HEK293 (cell line): ENCODE results near the gene CNTRL.

ENCODE experiments used
- CTCF ChIA-PET: fragments of 350-600 bp; formaldehyde crosslinking; extraction: SDS; loops from one replicate; lab custom pipeline; 2021; ENCODE audit warnings: antibody characterized with exemption; lab: Yijun Ruan, JAX
- POLR2A ChIA-PET: fragments of 300-600 bp; formaldehyde crosslinking; extraction: SDS; loops from one replicate; lab custom pipeline; 2020; ENCODE audit warnings: antibody characterized with exemption, inconsistent platforms; lab: Yijun Ruan, JAX
- H3K27ac ChIP-seq: fragments of 200-500 bp; sonication (Bioruptor generic); 2 replicates; pipeline ENCODE4 v1.5.1; 2014; ENCODE audit warnings: low read depth, low read length, control low read depth, inconsistent platforms; ENCODE audit errors: extremely low read depth
- H3K36me3 ChIP-seq, 2 experiments: fragments of 200-500 bp in 1 of 2; sonication (Bioruptor generic) in 1 of 2; 1 replicate in 1 of 2; 2 replicates in 1 of 2; pipeline ENCODE4 v1.5.1; 2014 to 2017; ENCODE audit warnings: inconsistent platforms in 2 of 2, low read length in 2 of 2; ENCODE audit not compliant: control insufficient read depth in 2 of 2, insufficient read depth in 1 of 2
- H3K4me1 ChIP-seq: fragments of 200-500 bp; sonication (Bioruptor generic); 2 replicates; pipeline ENCODE4 v1.5.1; 2014; ENCODE audit warnings: mild to moderate bottlenecking, low read length, inconsistent platforms; ENCODE audit not compliant: control insufficient read depth, insufficient read depth
- H3K4me3 ChIP-seq: 2 replicates; pipeline ENCODE4 v1.5.1; 2011; ENCODE audit warnings: low read depth, mild to moderate bottlenecking, control low read depth, low read length, moderate library complexity
- H3K9me3 ChIP-seq: fragments of 200-500 bp; sonication (Bioruptor generic); 2 replicates; pipeline ENCODE4 v1.5.1; 2014; ENCODE audit warnings: low read depth, low read length, inconsistent platforms; ENCODE audit not compliant: control insufficient read depth, insufficient read depth
- EGR2 ChIP-seq: fragments of 450-650 bp; formaldehyde crosslinking; IDR thresholded peaks from 2 replicates; pipeline ENCODE4 v1.5.1; 2016; ENCODE audit warnings: low read depth, missing biosample characterization, missing genetic modification characterization
- FEZF1 ChIP-seq: fragments of 450-650 bp; formaldehyde crosslinking; IDR thresholded peaks from 2 replicates; pipeline ENCODE4 v1.5.1; 2016; ENCODE audit warnings: missing biosample characterization, missing genetic modification characterization
- GLIS1 ChIP-seq: fragments of 450-650 bp; formaldehyde crosslinking; IDR thresholded peaks from 2 replicates; pipeline ENCODE4 v1.5.1; 2016; ENCODE audit warnings: missing biosample characterization, missing genetic modification characterization
- KLF16 ChIP-seq: fragments of 450-650 bp; formaldehyde crosslinking; IDR thresholded peaks from 2 replicates; pipeline ENCODE4 v1.5.1; 2017; ENCODE audit warnings: missing biosample characterization, missing genetic modification characterization
- OVOL3 ChIP-seq: fragments of 450-650 bp; formaldehyde crosslinking; IDR thresholded peaks from 2 replicates; pipeline ENCODE4 v1.5.1; 2016; ENCODE audit warnings: missing biosample characterization, missing genetic modification characterization
- YY1 ChIP-seq: fragments of 450-650 bp; formaldehyde crosslinking; IDR thresholded peaks from 2 replicates; pipeline ENCODE4 v1.5.1; 2018; ENCODE audit warnings: missing biosample characterization, missing genetic modification characterization
- ZBTB20 ChIP-seq: fragments of 450-650 bp; formaldehyde crosslinking; IDR thresholded peaks from 2 replicates; pipeline ENCODE4 v1.5.1; 2016; ENCODE audit warnings: missing biosample characterization, missing genetic modification characterization
- ZFHX2 ChIP-seq: fragments of 450-650 bp; formaldehyde crosslinking; conservative IDR thresholded peaks from 2 replicates; pipeline ENCODE4 v1.5.1; 2016; ENCODE audit warnings: missing biosample characterization, missing genetic modification characterization
- ZNF114 ChIP-seq: fragments of 450-650 bp; formaldehyde crosslinking; IDR thresholded peaks from 2 replicates; pipeline ENCODE4 v1.5.0; 2017; ENCODE audit warnings: missing biosample characterization, missing genetic modification characterization
- ZNF157 ChIP-seq: fragments of 450-650 bp; formaldehyde crosslinking; IDR thresholded peaks from 2 replicates; pipeline ENCODE4 v1.5.1; 2016; ENCODE audit warnings: missing biosample characterization, missing genetic modification characterization
- ZNF175 ChIP-seq: fragments of 450-650 bp; formaldehyde crosslinking; IDR thresholded peaks from 2 replicates; pipeline ENCODE4 v1.5.1; 2016; ENCODE audit warnings: missing biosample characterization, missing genetic modification characterization
- ZNF223 ChIP-seq: fragments of 450-650 bp; formaldehyde crosslinking; IDR thresholded peaks from 2 replicates; pipeline ENCODE4 v1.5.1; 2016; ENCODE audit warnings: missing biosample characterization, missing genetic modification characterization
- ZNF335 ChIP-seq: fragments of 450-650 bp; formaldehyde crosslinking; conservative IDR thresholded peaks from 2 replicates; pipeline ENCODE4 v1.5.1; 2016; ENCODE audit warnings: missing biosample characterization, missing genetic modification characterization
- ZNF341 ChIP-seq: fragments of 450-650 bp; formaldehyde crosslinking; IDR thresholded peaks from 2 replicates; pipeline ENCODE4; 2016; ENCODE audit warnings: low read depth, missing biosample characterization, missing genetic modification characterization
- ZNF416 ChIP-seq: fragments of 450-650 bp; formaldehyde crosslinking; IDR thresholded peaks from 2 replicates; pipeline ENCODE4 v1.5.1; 2016; ENCODE audit warnings: missing biosample characterization, missing genetic modification characterization
- ZNF514 ChIP-seq: fragments of 450-650 bp; formaldehyde crosslinking; IDR thresholded peaks from 2 replicates; pipeline ENCODE4 v1.5.1; 2016; ENCODE audit warnings: missing biosample characterization, missing genetic modification characterization
- ZNF521 ChIP-seq: fragments of 450-650 bp; formaldehyde crosslinking; IDR thresholded peaks from 2 replicates; pipeline ENCODE4 v1.5.1; 2017; ENCODE audit warnings: missing biosample characterization, mild to moderate bottlenecking, missing genetic modification characterization
- ZNF561 ChIP-seq: fragments of 450-650 bp; IDR thresholded peaks from 2 replicates; pipeline ENCODE4 v1.5.1; 2018; ENCODE audit warnings: missing biosample characterization, missing genetic modification characterization, borderline replicate concordance
- ZNF626 ChIP-seq: fragments of 450-650 bp; sonication (Bioruptor Pico); formaldehyde crosslinking; IDR thresholded peaks from 2 replicates; pipeline ENCODE4 v1.5.1; 2018; ENCODE audit warnings: missing biosample characterization, missing genetic modification characterization, inconsistent platforms
- ZNF654 ChIP-seq: fragments of 450-650 bp; formaldehyde crosslinking; IDR thresholded peaks from 2 replicates; pipeline ENCODE4 v1.5.1; 2016; ENCODE audit warnings: low read depth, missing biosample characterization, missing genetic modification characterization
- ZNF660 ChIP-seq: fragments of 450-650 bp; IDR thresholded peaks from 2 replicates; pipeline ENCODE4 v1.5.1; 2018; ENCODE audit warnings: missing biosample characterization, mild to moderate bottlenecking, missing genetic modification characterization
- ZNF747 ChIP-seq: fragments of 450-650 bp; formaldehyde crosslinking; IDR thresholded peaks from 2 replicates; pipeline ENCODE4 v1.5.1; 2016; ENCODE audit warnings: missing biosample characterization, missing genetic modification characterization
- ZNF76 ChIP-seq: fragments of 450-650 bp; formaldehyde crosslinking; IDR thresholded peaks from 2 replicates; pipeline ENCODE4; 2016; ENCODE audit warnings: low read depth, missing biosample characterization, missing genetic modification characterization, borderline replicate concordance
- TF ChIP-seq, protein P1 (sequence below): fragments of 450-650 bp; formaldehyde crosslinking; IDR thresholded peaks from 2 replicates; pipeline ENCODE4 v1.5.1; 2016; ENCODE audit warnings: missing biosample characterization, missing genetic modification characterization
- TF ChIP-seq, protein P2 (sequence below): fragments of 450-650 bp; IDR thresholded peaks from 2 replicates; pipeline ENCODE4 v1.5.1; 2018; ENCODE audit warnings: missing biosample characterization, mild to moderate bottlenecking, missing genetic modification characterization
- TF ChIP-seq, protein P3 (sequence below): fragments of 450-650 bp; formaldehyde crosslinking; IDR thresholded peaks from 2 replicates; pipeline ENCODE4 v1.5.1; 2016; ENCODE audit warnings: missing biosample characterization, missing genetic modification characterization
- TF ChIP-seq, protein P4 (sequence below): fragments of 450-650 bp; formaldehyde crosslinking; IDR thresholded peaks from 2 replicates; pipeline ENCODE4 v1.5.1; 2017; ENCODE audit warnings: missing biosample characterization, missing genetic modification characterization

Gene CNTRL

DNA sequence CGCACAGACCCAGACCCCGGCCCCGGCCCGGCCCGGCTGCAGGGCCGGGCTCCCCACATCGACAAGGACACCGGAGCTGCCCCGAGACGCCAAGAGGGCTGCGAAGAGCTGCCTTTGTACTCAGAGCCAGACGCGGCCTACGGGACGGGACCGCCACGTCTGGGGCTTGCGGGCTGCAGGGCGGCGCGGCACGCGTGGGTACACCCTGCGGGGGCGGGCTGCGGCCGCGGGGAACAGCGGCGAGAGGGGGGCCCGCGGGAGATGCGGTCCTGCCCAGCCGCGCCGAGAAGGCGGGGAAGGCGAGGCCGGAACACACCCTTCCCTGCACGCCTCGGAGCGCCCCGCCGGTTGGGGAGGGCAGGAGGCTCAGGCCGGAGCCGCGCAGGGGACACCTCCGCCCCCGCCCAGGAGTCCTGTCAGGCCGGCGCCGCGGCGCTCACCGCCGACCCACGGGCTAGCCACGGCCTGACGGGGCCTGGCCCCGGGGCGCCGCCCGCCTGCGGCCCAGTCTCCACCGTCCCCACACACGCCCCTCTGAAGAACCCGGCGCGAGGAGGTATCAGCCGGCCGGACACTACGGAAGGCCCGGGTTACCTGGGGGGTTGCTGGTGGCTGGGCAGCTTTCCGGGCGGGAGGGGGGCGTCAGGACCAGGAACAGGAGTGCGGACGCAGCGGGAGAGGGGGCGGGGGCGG, 126.4 kb downstream of the CNTRL start:
- peak overlapping the region; percentile 87 for H3K27ac ChIP-seq
- TF ChIP-seq EGR2 (tag by site-specific recombination), result 0 out of 2 replicates have a peak, but pooled peaks have one; percentile 7
- no peak for TF ChIP-seq ZNF114
- TF ChIP-seq ZNF521 (tag by site-specific recombination), result no peak
- peak; percentile 36; the same call in 1 of the 2 replicates for TF ChIP-seq ZBTB20 (tag by site-specific recombination)
- TF ChIP-seq ZFHX2, result peak; percentile 83
- TF ChIP-seq KLF16 (tag by site-specific recombination), result peak; percentile 45; the same call in 1 of the 2 replicates
- 0 out of 2 replicates have a peak, but pooled peaks have one; percentile 16 for TF ChIP-seq ZNF660 (tag by site-specific recombination)
- TF ChIP-seq ZNF341 (tag by site-specific recombination), result peak; percentile 49; the same call in 1 of the 2 replicates
- TF ChIP-seq ZNF175, result no peak
- TF ChIP-seq ZNF654 (tag by site-specific recombination), result no peak
- TF ChIP-seq GLIS1 (tag by site-specific recombination), result no peak
- no peak for TF ChIP-seq ZNF157 (tag by site-specific recombination)
- TF ChIP-seq, all 188 proteins: peak for 6
- H3K36me3 ChIP-seq, result no peaks in the 10 kb centered on the region
- peak overlapping the region; percentile 95 for H3K4me3 ChIP-seq
- CTCF ChIA-PET, result interaction anchor here (0.6 to 5.2 kb wide), 10 partner anchors 11 to 619 kb away, joined by 3 to 36 read pairs (median 4); no protein-coding TSS in a partner anchor
- H3K4me1 ChIP-seq, result peaks cover 4% of the 10 kb centered on the region; the same call in 1 of the 2 replicates
- POLR2A ChIA-PET, result interaction anchor here (0.7 to 1.2 kb wide), 9 partner anchors 10 to 408 kb away, joined by 3 to 7 read pairs (median 3); partner anchors contain the start of gene FBXW2
- no peaks in the 10 kb centered on the region for H3K9me3 ChIP-seq

DNA sequence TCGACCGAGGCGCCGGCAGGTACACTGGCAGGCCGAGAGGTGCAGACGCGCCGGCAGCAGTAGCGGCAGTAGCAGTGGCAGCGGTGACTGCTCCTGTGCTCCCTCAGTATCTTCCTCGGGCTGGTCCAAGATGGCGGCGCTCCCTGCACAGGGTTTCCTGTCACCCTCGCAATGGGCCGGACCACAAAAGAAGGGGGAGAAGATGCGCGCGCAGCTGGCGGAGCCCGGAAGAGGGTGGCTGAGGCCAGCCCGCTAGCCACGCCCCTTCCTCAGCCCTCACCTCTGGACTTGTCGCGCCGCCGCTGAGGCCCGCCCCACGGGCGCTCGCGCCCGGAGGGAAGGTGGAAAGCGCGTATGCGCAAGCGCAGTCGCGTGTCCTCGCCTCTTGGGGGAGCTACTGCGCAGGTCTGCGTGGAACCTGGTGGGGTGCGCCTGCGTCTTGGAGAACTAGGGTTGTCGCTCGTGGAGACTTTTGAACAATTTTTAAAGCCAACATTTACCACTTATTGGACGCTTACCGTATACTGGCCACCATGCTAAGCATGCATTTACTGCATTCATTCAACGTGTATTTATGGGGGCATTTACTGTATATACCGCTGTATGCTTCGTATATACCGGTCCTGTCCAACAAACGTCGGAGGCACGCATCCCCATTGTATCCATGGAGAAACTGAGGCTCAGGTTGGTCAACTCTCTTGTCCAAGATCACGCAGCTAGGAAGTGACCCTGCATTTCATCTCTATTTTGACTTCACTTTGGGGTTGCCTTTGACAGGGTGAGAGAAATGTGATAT, 127.2 kb downstream of the CNTRL start, which contains the start of gene RAB14:
Gene RAB14, minus strand, starts transcription at position 132 of the 796 bp plus-strand sequence. CDS start 8,457 bp downstream, outside the sequence.
- Histone ChIP-seq H3K27ac (peak within 1 kb of the TSS; percentile 87), H3K4me1 (peaks cover 4% of the 10 kb centered on the region; the same call in 1 of the 2 replicates)
- CTCF ChIA-PET, result interaction anchor here (0.6 to 5.2 kb wide), 13 partner anchors 11 to 619 kb away, joined by 3 to 36 read pairs (median 4); no protein-coding TSS in a partner anchor
- TF ChIP-seq ZNF416 (no peak), EGR2 (tag by site-specific recombination) (no peak), YY1 (tag by site-specific recombination) (peak; percentile 74; the same call in 1 of the 2 replicates), ZNF514 (tag by site-specific recombination) (no peak), OVOL3 (tag by site-specific recombination) (no peak), ZNF223 (no peak), ZNF561 (tag by site-specific recombination) (no peak), FEZF1 (tag by site-specific recombination) (no peak), ZNF747 (tag by site-specific recombination) (no peak), ZNF626 (tag by site-specific recombination) (no peak), ZNF76 (no peak), ZNF335 (tag by site-specific recombination) (peak; percentile 80)
- TF ChIP-seq, protein P1, sequence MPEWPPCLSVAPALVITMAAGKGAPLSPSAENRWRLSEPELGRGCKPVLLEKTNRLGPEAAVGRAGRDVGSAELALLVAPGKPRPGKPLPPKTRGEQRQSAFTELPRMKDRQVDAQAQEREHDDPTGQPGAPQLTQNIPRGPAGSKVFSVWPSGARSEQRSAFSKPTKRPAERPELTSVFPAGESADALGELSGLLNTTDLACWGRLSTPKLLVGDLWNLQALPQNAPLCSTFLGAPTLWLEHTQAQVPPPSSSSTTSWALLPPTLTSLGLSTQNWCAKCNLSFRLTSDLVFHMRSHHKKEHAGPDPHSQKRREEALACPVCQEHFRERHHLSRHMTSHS (tag by site-specific recombination), result no peak
- TF ChIP-seq, protein P2, sequence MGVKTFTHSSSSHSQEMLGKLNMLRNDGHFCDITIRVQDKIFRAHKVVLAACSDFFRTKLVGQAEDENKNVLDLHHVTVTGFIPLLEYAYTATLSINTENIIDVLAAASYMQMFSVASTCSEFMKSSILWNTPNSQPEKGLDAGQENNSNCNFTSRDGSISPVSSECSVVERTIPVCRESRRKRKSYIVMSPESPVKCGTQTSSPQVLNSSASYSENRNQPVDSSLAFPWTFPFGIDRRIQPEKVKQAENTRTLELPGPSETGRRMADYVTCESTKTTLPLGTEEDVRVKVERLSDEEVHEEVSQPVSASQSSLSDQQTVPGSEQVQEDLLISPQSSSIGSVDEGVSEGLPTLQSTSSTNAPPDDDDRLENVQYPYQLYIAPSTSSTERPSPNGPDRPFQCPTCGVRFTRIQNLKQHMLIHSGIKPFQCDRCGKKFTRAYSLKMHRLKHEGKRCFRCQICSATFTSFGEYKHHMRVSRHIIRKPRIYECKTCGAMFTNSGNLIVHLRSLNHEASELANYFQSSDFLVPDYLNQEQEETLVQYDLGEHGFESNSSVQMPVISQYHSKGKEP (tag by site-specific recombination), result no peak
- TF ChIP-seq, protein P3, sequence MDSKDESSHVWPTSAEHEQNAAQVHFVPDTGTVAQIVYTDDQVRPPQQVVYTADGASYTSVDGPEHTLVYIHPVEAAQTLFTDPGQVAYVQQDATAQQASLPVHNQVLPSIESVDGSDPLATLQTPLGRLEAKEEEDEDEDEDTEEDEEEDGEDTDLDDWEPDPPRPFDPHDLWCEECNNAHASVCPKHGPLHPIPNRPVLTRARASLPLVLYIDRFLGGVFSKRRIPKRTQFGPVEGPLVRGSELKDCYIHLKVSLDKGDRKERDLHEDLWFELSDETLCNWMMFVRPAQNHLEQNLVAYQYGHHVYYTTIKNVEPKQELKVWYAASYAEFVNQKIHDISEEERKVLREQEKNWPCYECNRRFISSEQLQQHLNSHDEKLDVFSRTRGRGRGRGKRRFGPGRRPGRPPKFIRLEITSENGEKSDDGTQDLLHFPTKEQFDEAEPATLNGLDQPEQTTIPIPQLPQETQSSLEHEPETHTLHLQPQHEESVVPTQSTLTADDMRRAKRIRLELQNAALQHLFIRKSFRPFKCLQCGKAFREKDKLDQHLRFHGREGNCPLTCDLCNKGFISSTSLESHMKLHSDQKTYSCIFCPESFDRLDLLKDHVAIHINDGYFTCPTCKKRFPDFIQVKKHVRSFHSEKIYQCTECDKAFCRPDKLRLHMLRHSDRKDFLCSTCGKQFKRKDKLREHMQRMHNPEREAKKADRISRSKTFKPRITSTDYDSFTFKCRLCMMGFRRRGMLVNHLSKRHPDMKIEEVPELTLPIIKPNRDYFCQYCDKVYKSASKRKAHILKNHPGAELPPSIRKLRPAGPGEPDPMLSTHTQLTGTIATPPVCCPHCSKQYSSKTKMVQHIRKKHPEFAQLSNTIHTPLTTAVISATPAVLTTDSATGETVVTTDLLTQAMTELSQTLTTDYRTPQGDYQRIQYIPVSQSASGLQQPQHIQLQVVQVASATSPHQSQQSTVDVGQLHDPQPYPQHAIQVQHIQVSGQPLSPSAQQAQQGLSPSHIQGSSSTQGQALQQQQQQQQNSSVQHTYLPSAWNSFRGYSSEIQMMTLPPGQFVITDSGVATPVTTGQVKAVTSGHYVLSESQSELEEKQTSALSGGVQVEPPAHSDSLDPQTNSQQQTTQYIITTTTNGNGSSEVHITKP, result peak; percentile 94
- TF ChIP-seq, protein P4, sequence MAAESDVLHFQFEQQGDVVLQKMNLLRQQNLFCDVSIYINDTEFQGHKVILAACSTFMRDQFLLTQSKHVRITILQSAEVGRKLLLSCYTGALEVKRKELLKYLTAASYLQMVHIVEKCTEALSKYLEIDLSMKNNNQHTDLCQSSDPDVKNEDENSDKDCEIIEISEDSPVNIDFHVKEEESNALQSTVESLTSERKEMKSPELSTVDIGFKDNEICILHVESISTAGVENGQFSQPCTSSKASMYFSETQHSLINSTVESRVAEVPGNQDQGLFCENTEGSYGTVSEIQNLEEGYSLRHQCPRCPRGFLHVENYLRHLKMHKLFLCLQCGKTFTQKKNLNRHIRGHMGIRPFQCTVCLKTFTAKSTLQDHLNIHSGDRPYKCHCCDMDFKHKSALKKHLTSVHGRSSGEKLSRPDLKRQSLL (tag by site-specific recombination), result no peak

More for the DNA sequence above, 127.2 kb downstream of the CNTRL start, which contains the start of gene RAB14:
- POLR2A ChIA-PET, result interaction anchor here (0.6 to 1.2 kb wide), 13 partner anchors 10 to 409 kb away, joined by 3 to 7 read pairs (median 3); partner anchors contain the start of gene FBXW2
- H3K4me3 ChIP-seq, result peak within 1 kb of the TSS; percentile 95
- H3K36me3 ChIP-seq, result no peaks in the 10 kb centered on the region
- no peaks in the 10 kb centered on the region for H3K9me3 ChIP-seq
